ENCODE results near the gene FAM240A. TPM values are rescaled to one million over a fixed set of nuclear protein-coding genes. Genes with fewer than 3 reads are reported as not detected.

The FAM240A gene
- total RNA-seq, 1 experiment from 2014 or later = not detected

GRCh38 chr3:46603446-46604046, 8.8 kb upstream of the FAM240A start:
- no peak for DNase-seq (ENCODE audit: low read depth in 1 of 2, low spot score in 2 of 2)
- Histone ChIP-seq H3K27ac (no peak overlapping the region), H3K36me3 (no peaks in the 10 kb centered on the region), H3K9me3 (replicated peaks) (no peaks in the 10 kb centered on the region), H3K27me3 (replicated peaks) (no peaks in the 10 kb centered on the region), H3K4me3 (no peak overlapping the region), H3K4me1 (replicated peaks) (no peaks in the 10 kb centered on the region)

GRCh38 chr3:46604127-46604526, 8.2 kb upstream of the FAM240A start:
- no peaks in the 10 kb centered on the region for H3K27me3 ChIP-seq (replicated peaks)
- no peaks in the 10 kb centered on the region for H3K4me1 ChIP-seq (replicated peaks)
- no peaks in the 10 kb centered on the region for H3K36me3 ChIP-seq
- no peak overlapping the region for H3K27ac ChIP-seq
- H3K4me3 ChIP-seq = no peak overlapping the region
- no peak for DNase-seq (ENCODE audit: low read depth in 1 of 2, low spot score in 2 of 2)
- H3K9me3 ChIP-seq (replicated peaks) = no peaks in the 10 kb centered on the region

GRCh38 chr3:46607603-46608028, 4.7 kb upstream of the FAM240A start:
- no peak for DNase-seq (ENCODE audit: low read depth in 1 of 2, low spot score in 2 of 2)
- Histone ChIP-seq H3K4me3 (no peak overlapping the region), H3K9me3 (replicated peaks) (no peaks in the 10 kb centered on the region), H3K4me1 (replicated peaks) (no peaks in the 10 kb centered on the region), H3K27ac (no peak overlapping the region), H3K27me3 (replicated peaks) (no peaks in the 10 kb centered on the region), H3K36me3 (no peaks in the 10 kb centered on the region)

DNA sequence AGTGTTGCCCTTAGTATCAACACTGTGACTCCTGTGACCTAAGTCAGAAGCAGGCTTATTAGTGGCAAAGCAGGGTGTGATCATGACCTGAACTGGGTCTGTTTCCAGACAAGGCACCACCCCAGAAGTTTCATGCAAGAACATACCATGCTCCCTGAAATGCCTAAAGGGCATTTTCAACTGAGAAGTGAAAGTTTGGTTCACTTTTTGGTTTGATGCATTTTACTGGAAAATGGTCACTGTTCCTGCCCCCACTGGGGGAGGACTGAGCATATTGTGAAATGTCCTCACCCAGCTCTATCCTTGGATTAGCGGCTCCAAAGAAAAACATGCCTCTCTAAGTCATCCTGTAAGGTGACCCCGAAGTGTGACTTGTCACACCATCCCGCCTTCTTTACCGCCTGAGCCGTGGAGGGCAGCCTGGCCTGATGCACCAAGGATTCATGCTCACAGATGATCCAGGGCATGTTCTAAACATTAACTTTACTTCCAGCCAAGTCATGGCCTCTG, 3.1 kb upstream of the FAM240A start:
- no peak for DNase-seq (ENCODE audit: low read depth in 1 of 2, low spot score in 2 of 2)

DNA sequence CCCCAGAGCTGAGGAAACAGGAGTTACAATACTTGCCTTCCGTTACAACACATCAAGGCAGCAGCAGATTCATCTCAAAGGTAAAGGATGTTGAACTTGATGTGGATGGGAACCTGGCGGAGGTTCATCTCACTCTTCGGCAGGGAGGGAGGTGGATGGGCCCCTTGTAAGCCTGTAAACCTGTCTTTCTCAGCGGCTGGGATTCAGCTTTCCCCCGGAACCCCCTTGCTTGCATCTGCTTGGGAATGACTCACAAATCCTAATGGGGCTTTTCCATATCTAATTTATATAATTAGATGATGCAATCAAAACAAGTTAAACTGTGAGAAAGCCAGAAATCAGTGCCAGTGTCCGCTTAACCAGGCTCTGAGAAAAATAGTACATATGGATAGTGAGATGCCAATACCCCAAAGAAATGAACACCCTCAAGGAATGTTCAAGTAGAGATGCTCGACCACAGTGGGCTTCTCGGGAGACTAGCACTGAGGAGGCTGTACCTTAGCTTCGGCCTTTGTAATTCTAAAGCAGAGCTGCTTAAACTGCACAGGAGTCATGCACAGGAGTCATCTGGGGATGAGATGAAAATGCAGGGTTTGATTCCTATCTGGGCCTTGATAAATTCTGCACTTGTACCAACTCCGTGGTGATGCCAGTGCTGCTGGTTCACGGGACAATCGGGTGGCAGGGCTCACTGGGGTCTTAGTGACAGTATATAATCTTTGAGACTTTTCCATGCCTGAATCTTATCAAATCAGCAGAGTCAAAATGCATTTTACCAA, 2.2 kb upstream of the FAM240A start:
- Histone ChIP-seq H3K9me3 (replicated peaks) (no peaks in the 10 kb centered on the region), H3K27ac (no peak overlapping the region), H3K27me3 (replicated peaks) (no peaks in the 10 kb centered on the region), H3K4me1 (replicated peaks) (no peaks in the 10 kb centered on the region), H3K36me3 (no peaks in the 10 kb centered on the region), H3K4me3 (no peak overlapping the region)
- no peak for DNase-seq (ENCODE audit: low read depth in 1 of 2, low spot score in 2 of 2)

More for the DNA sequence above, 3.1 kb upstream of the FAM240A start:
- no peaks in the 10 kb centered on the region for H3K9me3 ChIP-seq (replicated peaks)
- no peaks in the 10 kb centered on the region for H3K27me3 ChIP-seq (replicated peaks)
- H3K36me3 ChIP-seq = no peaks in the 10 kb centered on the region
- no peaks in the 10 kb centered on the region for H3K4me1 ChIP-seq (replicated peaks)
- no peak overlapping the region for H3K4me3 ChIP-seq
- H3K27ac ChIP-seq = no peak overlapping the region

DNA sequence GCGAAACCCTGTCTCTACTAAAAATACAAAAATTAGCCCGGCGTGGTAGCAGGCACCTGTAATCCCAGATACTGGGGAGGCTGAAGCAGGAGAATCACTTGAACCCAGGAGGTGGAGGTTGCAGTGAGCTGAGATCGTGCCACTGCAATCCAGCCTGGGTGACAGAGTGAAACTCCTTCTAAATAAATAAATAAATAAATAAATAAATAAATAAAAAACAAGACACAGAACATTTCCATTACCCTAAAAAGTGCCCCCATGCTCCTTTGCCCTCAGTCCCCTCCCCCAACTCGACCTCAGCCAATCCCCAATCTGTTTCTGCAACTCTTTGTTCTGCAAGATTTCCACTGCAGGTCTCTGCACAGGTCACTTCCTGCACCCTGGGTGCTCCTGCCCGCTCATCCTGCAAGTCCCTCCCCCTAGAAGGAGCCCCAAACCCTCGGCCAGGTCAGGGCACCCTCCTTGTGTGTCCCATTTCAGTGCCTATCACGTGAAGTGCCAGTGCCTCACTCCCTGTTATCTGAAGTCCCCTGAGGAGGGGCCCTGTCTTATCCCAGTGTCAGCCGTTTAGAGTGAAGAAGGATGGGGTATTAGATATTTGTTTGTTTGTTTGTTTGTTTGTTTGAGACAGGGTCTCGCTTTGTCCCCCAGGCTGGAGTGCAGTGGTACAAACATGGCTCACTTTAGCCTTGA, 1.1 kb downstream of the FAM240A start:
- Histone ChIP-seq H3K27ac (no peak overlapping the region), H3K27me3 (replicated peaks) (no peaks in the 10 kb centered on the region)
- no peak for DNase-seq (ENCODE audit: low read depth in 1 of 2, low spot score in 2 of 2)

GRCh38 chr3:46614431-46614830, 2.1 kb downstream of the FAM240A start:
- H3K27me3 ChIP-seq (replicated peaks) = no peaks in the 10 kb centered on the region
- H3K4me1 ChIP-seq (replicated peaks) = no peaks in the 10 kb centered on the region
- no peak for DNase-seq (ENCODE audit: low read depth in 1 of 2, low spot score in 2 of 2)
- no peaks in the 10 kb centered on the region for H3K36me3 ChIP-seq
- H3K9me3 ChIP-seq (replicated peaks) = no peaks in the 10 kb centered on the region
- no peak overlapping the region for H3K27ac ChIP-seq
- no peak overlapping the region for H3K4me3 ChIP-seq

More for the DNA sequence above, 1.1 kb downstream of the FAM240A start:
- Histone ChIP-seq H3K36me3 (no peaks in the 10 kb centered on the region), H3K4me3 (no peak overlapping the region), H3K9me3 (replicated peaks) (no peaks in the 10 kb centered on the region), H3K4me1 (replicated peaks) (no peaks in the 10 kb centered on the region)

GRCh38 chr3:46615050-46615775, 2.9 kb downstream of the FAM240A start:
- Histone ChIP-seq H3K27me3 (replicated peaks) (no peaks in the 10 kb centered on the region), H3K4me1 (replicated peaks) (no peaks in the 10 kb centered on the region), H3K36me3 (no peaks in the 10 kb centered on the region), H3K27ac (no peak overlapping the region), H3K4me3 (no peak overlapping the region), H3K9me3 (replicated peaks) (no peaks in the 10 kb centered on the region)
- no peak for DNase-seq (ENCODE audit: low read depth in 1 of 2, low spot score in 2 of 2)

DNA sequence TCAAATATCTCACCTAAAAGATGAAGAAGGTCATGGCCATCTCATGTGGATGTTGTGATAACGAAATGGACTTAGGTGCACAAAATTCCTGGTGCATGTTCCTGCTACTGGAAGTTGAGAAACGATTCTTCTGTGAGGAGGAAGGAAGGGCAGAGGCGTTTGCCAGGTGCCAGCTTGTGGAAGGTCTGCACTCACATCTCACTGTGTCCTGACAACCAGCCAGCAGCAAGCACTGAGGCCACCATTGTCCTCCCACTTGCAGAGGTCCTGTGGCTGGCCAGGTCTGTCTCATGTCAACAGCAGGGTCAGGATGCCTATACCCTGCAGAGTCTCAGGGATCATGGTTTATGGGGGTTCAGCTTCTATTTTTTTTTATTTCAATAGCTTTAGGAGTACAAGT, 3.7 kb downstream of the FAM240A start:
- DNase-seq (ENCODE audit: low read depth in 1 of 2, low spot score in 2 of 2) = no peak
- H3K4me3 ChIP-seq = no peak overlapping the region
- H3K27ac ChIP-seq = no peak overlapping the region
- H3K9me3 ChIP-seq (replicated peaks) = no peaks in the 10 kb centered on the region
- no peaks in the 10 kb centered on the region for H3K36me3 ChIP-seq
- H3K4me1 ChIP-seq (replicated peaks) = no peaks in the 10 kb centered on the region
- no peaks in the 10 kb centered on the region for H3K27me3 ChIP-seq (replicated peaks)

GRCh38 chr3:46617941-46618340, 5.6 kb downstream of the FAM240A start:
- DNase-seq (ENCODE audit: low read depth in 1 of 2, low spot score in 2 of 2) = no peak
- H3K9me3 ChIP-seq (replicated peaks) = no peaks in the 10 kb centered on the region
- no peaks in the 10 kb centered on the region for H3K4me1 ChIP-seq (replicated peaks)
- H3K36me3 ChIP-seq = no peaks in the 10 kb centered on the region
- no peak overlapping the region for H3K4me3 ChIP-seq
- no peak overlapping the region for H3K27ac ChIP-seq
- no peaks in the 10 kb centered on the region for H3K27me3 ChIP-seq (replicated peaks)

DNA sequence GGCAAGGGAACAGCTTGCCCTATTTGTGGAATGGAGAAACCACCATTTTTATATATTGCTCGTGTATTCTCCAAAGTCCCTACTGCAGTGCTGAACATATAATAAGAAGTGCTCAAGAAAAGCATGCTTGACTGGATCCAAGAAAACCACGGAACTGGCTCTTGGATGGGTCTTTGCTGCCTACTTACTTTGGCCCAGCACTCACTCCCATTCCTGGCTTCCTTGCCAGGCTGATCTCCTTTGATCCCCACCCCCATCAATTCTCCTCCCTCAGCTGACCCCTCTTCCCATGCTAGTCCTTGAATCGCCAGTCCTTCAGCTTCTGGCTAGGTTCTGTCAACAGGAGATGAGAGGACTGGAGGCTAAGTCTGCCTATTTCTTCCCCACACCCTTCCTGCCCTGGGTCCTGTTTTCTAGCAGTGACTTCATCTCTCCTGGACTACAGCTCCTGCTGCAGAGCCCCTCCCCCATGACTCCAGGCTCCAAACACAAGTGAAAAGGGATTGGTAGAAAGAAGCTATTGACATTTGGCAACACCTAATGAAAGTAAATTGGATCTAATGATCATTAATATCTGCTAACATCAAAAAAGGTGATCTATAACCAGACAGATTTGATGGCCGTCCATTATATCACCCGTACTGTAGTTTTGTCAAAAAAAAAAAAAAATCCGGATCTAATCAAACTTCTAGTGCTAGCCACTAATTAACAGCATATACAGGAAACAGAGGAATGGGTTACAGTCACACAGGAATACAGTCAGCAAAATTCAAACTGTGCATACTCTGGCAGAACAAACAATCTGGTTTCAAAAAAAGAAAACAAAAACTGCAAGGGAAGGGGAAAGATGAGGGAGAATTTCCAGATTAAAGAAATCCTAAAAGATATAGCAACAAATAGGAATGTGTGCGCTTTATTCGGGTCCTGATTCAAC, 7.8 kb downstream of the FAM240A start:
- Histone ChIP-seq H3K27me3 (replicated peaks) (no peaks in the 10 kb centered on the region; the same call in 1 of the 2 replicates), H3K4me1 (replicated peaks) (no peaks in the 10 kb centered on the region), H3K4me3 (no peak overlapping the region), H3K36me3 (no peaks in the 10 kb centered on the region), H3K9me3 (replicated peaks) (no peaks in the 10 kb centered on the region), H3K27ac (no peak overlapping the region)
- no peak for DNase-seq (ENCODE audit: low read depth in 1 of 2, low spot score in 2 of 2)

DNA sequence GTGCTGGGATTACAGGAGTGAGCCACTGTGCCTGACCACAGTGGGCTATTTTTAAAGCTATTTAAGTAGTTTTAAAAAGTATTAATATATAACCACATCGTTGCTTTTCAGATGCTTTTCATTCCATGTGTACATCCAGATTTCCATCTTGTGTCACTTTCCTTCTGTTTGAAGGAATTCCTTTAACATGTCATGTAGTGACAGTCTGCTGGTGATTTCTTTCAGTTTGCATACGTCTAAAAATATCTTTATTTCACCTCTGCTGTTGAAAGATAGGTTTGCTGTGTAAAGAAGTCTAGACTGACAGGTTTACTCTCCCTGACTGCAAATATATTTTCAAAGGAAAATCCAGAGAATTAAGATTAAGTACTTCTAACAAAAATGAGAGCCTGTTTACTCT, 12.2 kb downstream of the FAM240A start:
- no peak for DNase-seq (ENCODE audit: low read depth in 1 of 2, low spot score in 2 of 2)
- Histone ChIP-seq H3K27me3 (replicated peaks) (no peaks in the 10 kb centered on the region; the same call in 1 of the 2 replicates), H3K27ac (no peak overlapping the region), H3K36me3 (no peaks in the 10 kb centered on the region), H3K9me3 (replicated peaks) (no peaks in the 10 kb centered on the region), H3K4me3 (no peak overlapping the region), H3K4me1 (replicated peaks) (no peaks in the 10 kb centered on the region)

Data from SJSA1 (cell line).